DND-41 (cell line): ENCODE results near the gene THBS2.

Experiments used
- EZH2 ChIP-seq: IDR thresholded peaks from 3 replicates; pipeline ENCODE4 v1.6.1; 2012; ENCODE audit warnings: borderline replicate concordance, low read depth, mild to moderate bottlenecking, moderate library complexity, low read length, inconsistent platforms; ENCODE audit not compliant: severe bottlenecking
- TF ChIP-seq, protein P1 (sequence below): IDR thresholded peaks from 2 replicates; pipeline ENCODE4 v1.5.1; 2012; ENCODE audit warnings: borderline replicate concordance, low read length, moderate library complexity, mild to moderate bottlenecking; ENCODE audit not compliant: poor library complexity, severe bottlenecking; ENCODE audit errors: extremely low read depth

- TF ChIP-seq, protein P1, sequence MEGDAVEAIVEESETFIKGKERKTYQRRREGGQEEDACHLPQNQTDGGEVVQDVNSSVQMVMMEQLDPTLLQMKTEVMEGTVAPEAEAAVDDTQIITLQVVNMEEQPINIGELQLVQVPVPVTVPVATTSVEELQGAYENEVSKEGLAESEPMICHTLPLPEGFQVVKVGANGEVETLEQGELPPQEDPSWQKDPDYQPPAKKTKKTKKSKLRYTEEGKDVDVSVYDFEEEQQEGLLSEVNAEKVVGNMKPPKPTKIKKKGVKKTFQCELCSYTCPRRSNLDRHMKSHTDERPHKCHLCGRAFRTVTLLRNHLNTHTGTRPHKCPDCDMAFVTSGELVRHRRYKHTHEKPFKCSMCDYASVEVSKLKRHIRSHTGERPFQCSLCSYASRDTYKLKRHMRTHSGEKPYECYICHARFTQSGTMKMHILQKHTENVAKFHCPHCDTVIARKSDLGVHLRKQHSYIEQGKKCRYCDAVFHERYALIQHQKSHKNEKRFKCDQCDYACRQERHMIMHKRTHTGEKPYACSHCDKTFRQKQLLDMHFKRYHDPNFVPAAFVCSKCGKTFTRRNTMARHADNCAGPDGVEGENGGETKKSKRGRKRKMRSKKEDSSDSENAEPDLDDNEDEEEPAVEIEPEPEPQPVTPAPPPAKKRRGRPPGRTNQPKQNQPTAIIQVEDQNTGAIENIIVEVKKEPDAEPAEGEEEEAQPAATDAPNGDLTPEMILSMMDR = no peak
- no peak for TF ChIP-seq EZH2
These were observed 33.3 kb downstream of the THBS2 start for GRCh38 chr6:169220068-169220964.
